ENCODE results near the gene OPN5. TPM values are rescaled to one million over a fixed set of nuclear protein-coding genes. Genes with fewer than 3 reads are reported as not detected.

The OPN5 gene
- total and polyA plus RNA-seq, 7 donors = not detected

GRCh38 chr6:47854971-47855370 lies 73.1 kb downstream of the OPN5 start:
- WGBS, 2 donors = 35 to 48% methylated on average over 1 of the region's 1 CpG
- Histone ChIP-seq H3K27ac (no peak overlapping the region), H3K9me3 (no peaks in the 10 kb centered on the region), H3K4me1 (no peaks in the 10 kb centered on the region), H3K4me3 (no peak overlapping the region), H3K36me3 (no peaks in the 10 kb centered on the region), H3K27me3 (peaks cover 0 to 3% (median 0%) of the 10 kb centered on the region in 3 donors)
- intact Hi-C loops (cut with DNase I) = no loop called here
- no peak for DNase-seq
- TF ChIP-seq EP300 (IDR thresholded peaks at IDR 0.05) = no peak
- TF ChIP-seq CTCF (IDR thresholded peaks at IDR 0.05) = no peak
- no peak for TF ChIP-seq POLR2AphosphoS5 (IDR thresholded peaks at IDR 0.05)
- no peak for TF ChIP-seq POLR2A (IDR thresholded peaks at IDR 0.05)

- Histone ChIP-seq H3K4me1 (no peaks in the 10 kb centered on the region), H3K27ac (no peak overlapping the region), H3K36me3 (no peaks in the 10 kb centered on the region), H3K4me3 (no peak overlapping the region), H3K27me3 (peaks cover 0 to 3% (median 0%) of the 10 kb centered on the region in 3 donors), H3K9me3 (no peaks in the 10 kb centered on the region)
- no peak for TF ChIP-seq EP300 (IDR thresholded peaks at IDR 0.05)
- no peak for TF ChIP-seq POLR2AphosphoS5 (IDR thresholded peaks at IDR 0.05)
- no peak for TF ChIP-seq CTCF (IDR thresholded peaks at IDR 0.05)
- no peak for TF ChIP-seq POLR2A (IDR thresholded peaks at IDR 0.05)
- 28 to 42% methylated on average over 1 of the region's 1 CpG for WGBS, 2 donors
- DNase-seq = no peak
- intact Hi-C loops (cut with DNase I) = no loop called here
Measured at GRCh38 chr6:47859175-47859574, 77.3 kb downstream of the OPN5 start.

- no peaks in the 10 kb centered on the region for H3K36me3 ChIP-seq
- H3K27ac ChIP-seq = no peak overlapping the region
- WGBS, 2 donors = 70 to 71% methylated on average over 1 of the region's 1 CpG
- H3K27me3 ChIP-seq = no peaks in the 10 kb centered on the region
- TF ChIP-seq CTCF (IDR thresholded peaks at IDR 0.05) = no peak
- no peak for TF ChIP-seq EP300 (IDR thresholded peaks at IDR 0.05)
- TF ChIP-seq POLR2A (IDR thresholded peaks at IDR 0.05) = no peak
- no peak for TF ChIP-seq POLR2AphosphoS5 (IDR thresholded peaks at IDR 0.05)
- no peak overlapping the region for H3K4me3 ChIP-seq
- no peaks in the 10 kb centered on the region for H3K4me1 ChIP-seq
- intact Hi-C loops (cut with DNase I) = no loop called here
- H3K9me3 ChIP-seq = no peaks in the 10 kb centered on the region
- no peak for DNase-seq
Measured at GRCh38 chr6:47862731-47863130, 80.9 kb downstream of the OPN5 start.

- no peak for DNase-seq
- Histone ChIP-seq H3K27ac (no peak overlapping the region), H3K9me3 (no peaks in the 10 kb centered on the region), H3K4me3 (no peak overlapping the region), H3K36me3 (no peaks in the 10 kb centered on the region), H3K4me1 (no peaks in the 10 kb centered on the region), H3K27me3 (no peaks in the 10 kb centered on the region)
- TF ChIP-seq POLR2A (IDR thresholded peaks at IDR 0.05) (no peak), CTCF (IDR thresholded peaks at IDR 0.05) (no peak), EP300 (IDR thresholded peaks at IDR 0.05) (no peak), POLR2AphosphoS5 (IDR thresholded peaks at IDR 0.05) (no peak)
- WGBS, 2 donors = 45 to 61% methylated on average over 2 of the region's 2 CpGs
- intact Hi-C loops (cut with DNase I) = no loop called here
Measured at GRCh38 chr6:47865206-47865605, 83.4 kb downstream of the OPN5 start.

GRCh38 chr6:47875593-47875992 lies 93.8 kb downstream of the OPN5 start:
- no peak for TF ChIP-seq POLR2AphosphoS5 (IDR thresholded peaks at IDR 0.05)
- TF ChIP-seq POLR2A (IDR thresholded peaks at IDR 0.05) = no peak
- no peak for TF ChIP-seq CTCF (IDR thresholded peaks at IDR 0.05)
- TF ChIP-seq EP300 (IDR thresholded peaks at IDR 0.05) = no peak
- Histone ChIP-seq H3K27ac (no peak overlapping the region), H3K4me3 (no peak overlapping the region), H3K36me3 (no peaks in the 10 kb centered on the region), H3K27me3 (no peaks in the 10 kb centered on the region), H3K9me3 (no peaks in the 10 kb centered on the region), H3K4me1 (no peaks in the 10 kb centered on the region)
- DNase-seq = no peak
- WGBS, 2 donors = 83 to 84% methylated on average over 1 of the region's 1 CpG
- intact Hi-C loops (cut with DNase I) = no loop called here
